Measurements from ENCODE around the gene KIF4A. TPM values are rescaled to one million over a fixed set of nuclear protein-coding genes. Genes with fewer than 3 reads are reported as not detected.
"Not testable (repeated sequence)": the region's sequence is repeated elsewhere in the genome, so short reads cannot be mapped to it uniquely, and the experiment has no call there.

Gene KIF4A
- total and polyA plus RNA-seq, 10 donors, result 0.41 to 6.0 (median 2.3) TPM

DNA sequence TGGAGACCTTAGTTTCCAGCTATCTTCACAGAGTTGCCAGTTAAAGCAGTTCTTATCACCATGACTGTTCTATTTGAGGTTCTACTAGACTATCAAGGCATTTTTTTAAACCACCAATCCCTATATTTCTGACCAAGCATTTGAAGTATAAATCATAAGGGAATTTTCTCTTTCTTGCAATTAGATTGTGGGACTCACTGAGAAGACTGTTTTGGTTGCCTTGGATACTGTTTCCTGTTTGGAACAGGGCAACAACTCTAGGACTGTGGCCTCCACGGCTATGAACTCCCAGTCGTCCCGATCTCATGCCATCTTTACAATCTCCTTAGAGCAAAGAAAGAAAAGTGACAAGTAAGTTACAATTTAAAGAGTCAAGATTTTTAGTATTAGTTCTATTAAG, 11.8 kb downstream of the KIF4A start:
- no peak overlapping the region for H3K4me3 ChIP-seq
- H3K36me3 ChIP-seq, result peaks cover 0 to 5% (median 0%) of the 10 kb centered on the region in 6 donors
- no peak overlapping the region for H3K27ac ChIP-seq
- intact Hi-C loops (cut with DNase I; ENCODE audit: low total_unique reads), result no loop called here
- H3K9me3 ChIP-seq, result no peaks in the 10 kb centered on the region
- DNase-seq, result no peak
- H3K4me1 ChIP-seq, result no peaks in the 10 kb centered on the region
- TF ChIP-seq, protein P1, sequence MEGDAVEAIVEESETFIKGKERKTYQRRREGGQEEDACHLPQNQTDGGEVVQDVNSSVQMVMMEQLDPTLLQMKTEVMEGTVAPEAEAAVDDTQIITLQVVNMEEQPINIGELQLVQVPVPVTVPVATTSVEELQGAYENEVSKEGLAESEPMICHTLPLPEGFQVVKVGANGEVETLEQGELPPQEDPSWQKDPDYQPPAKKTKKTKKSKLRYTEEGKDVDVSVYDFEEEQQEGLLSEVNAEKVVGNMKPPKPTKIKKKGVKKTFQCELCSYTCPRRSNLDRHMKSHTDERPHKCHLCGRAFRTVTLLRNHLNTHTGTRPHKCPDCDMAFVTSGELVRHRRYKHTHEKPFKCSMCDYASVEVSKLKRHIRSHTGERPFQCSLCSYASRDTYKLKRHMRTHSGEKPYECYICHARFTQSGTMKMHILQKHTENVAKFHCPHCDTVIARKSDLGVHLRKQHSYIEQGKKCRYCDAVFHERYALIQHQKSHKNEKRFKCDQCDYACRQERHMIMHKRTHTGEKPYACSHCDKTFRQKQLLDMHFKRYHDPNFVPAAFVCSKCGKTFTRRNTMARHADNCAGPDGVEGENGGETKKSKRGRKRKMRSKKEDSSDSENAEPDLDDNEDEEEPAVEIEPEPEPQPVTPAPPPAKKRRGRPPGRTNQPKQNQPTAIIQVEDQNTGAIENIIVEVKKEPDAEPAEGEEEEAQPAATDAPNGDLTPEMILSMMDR (IDR thresholded peaks at IDR 0.05 in 8 of 11, conservative IDR thresholded peaks at IDR 0.05 in 3 of 11), result no peak
- TF ChIP-seq POLR2AphosphoS5 (IDR thresholded peaks at IDR 0.05) (no peak), POLR2A (IDR thresholded peaks at IDR 0.05) (no peak)
- H3K27me3 ChIP-seq (replicated peaks in 1 of 7), result no peaks in the 10 kb centered on the region
- 52 to 77% (median 53%) methylated on average over 3 of the region's 3 CpGs for WGBS, 5 donors

DNA sequence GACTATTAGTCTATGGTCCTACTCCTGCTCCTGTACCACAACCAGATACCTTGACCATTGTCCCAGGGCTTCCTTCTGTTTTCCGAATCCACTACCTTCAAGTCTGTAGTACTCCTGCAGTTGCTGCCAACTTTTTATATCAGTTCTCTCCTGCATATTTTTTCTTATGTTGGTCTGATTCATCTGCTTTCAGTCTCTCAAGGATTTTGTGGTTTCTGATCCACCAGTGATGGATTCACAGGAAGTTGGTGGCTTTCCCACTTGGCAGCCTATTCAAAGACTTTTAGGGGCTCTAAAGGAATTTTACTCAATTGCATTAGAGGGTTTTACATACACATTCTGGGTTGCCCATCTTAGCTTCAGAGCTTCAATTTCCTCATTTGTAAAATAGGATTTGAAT, 23.6 kb downstream of the KIF4A start:
- H3K27me3 ChIP-seq (replicated peaks in 1 of 7), result no peaks in the 10 kb centered on the region
- H3K4me1 ChIP-seq, result no peaks in the 10 kb centered on the region
- H3K27ac ChIP-seq, result no peak overlapping the region
- DNase-seq, result no peak
- H3K4me3 ChIP-seq, result no peak overlapping the region
- H3K9me3 ChIP-seq, result no peaks in the 10 kb centered on the region
- WGBS, 5 donors, result 80 to 90% (median 82%) methylated on average over 1 of the region's 1 CpG
- peaks cover 0 to 5% (median 0%) of the 10 kb centered on the region in 6 donors for H3K36me3 ChIP-seq
- intact Hi-C loops (cut with DNase I; ENCODE audit: low total_unique reads), result no loop called here
- TF ChIP-seq POLR2A (IDR thresholded peaks at IDR 0.05) (no peak), POLR2AphosphoS5 (IDR thresholded peaks at IDR 0.05) (no peak)
- TF ChIP-seq, protein P1 (IDR thresholded peaks at IDR 0.05 in 8 of 11, conservative IDR thresholded peaks at IDR 0.05 in 3 of 11), result no peak

DNA sequence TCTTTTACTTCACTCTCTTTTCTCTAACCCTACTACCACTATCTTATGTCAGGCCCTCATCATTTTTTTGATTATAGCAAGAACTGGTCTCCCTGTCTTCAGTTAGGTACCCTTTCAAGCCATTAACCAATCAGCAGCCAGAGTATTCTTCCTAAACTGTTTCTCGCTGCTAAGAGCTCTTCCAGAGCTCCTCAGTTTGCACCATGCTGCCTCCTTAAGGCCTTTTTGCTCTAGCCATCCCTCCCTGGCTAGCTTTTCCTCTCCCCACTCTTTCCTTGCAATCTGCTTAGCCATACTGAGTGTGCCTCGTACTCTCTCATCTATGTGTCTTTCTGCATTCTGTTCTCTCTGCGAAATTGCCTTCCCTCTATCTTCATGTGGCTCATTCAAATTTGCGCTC, 32.9 kb downstream of the KIF4A start:
- H3K27me3 ChIP-seq (replicated peaks in 1 of 7), result no peaks in the 10 kb centered on the region
- H3K36me3 ChIP-seq, result no peaks in the 10 kb centered on the region
- intact Hi-C loops (cut with DNase I; ENCODE audit: low total_unique reads), result no loop called here
- no peak for TF ChIP-seq POLR2A (IDR thresholded peaks at IDR 0.05)
- no peak for TF ChIP-seq POLR2AphosphoS5 (IDR thresholded peaks at IDR 0.05)
- TF ChIP-seq, protein P1 (IDR thresholded peaks at IDR 0.05 in 8 of 11, conservative IDR thresholded peaks at IDR 0.05 in 3 of 11), result no peak
- no peak overlapping the region for H3K4me3 ChIP-seq
- no peaks in the 10 kb centered on the region for H3K4me1 ChIP-seq
- 85 to 98% (median 96%) methylated on average over 4 of the region's 4 CpGs for WGBS, 5 donors
- H3K27ac ChIP-seq, result no peak overlapping the region
- DNase-seq, result no peak
- H3K9me3 ChIP-seq, result no peaks in the 10 kb centered on the region

DNA sequence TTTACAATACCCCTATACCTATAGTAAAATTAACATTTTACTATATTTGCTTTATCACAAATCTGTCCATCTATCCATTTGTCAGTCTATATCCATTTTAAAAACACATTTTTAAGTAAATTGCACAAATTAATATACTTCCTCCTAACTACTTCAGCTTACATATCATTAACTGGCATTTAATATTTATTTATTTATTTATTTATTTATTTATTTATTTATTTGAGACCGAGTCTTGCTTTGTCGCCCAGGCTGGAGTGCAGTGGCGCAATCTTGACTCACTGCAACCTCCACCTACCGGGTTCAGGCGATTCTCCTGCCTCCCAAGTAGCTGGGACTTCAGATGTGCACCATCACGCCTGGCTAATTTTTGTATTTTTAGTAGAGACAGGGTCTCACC, 33.7 kb downstream of the KIF4A start:
- 85 to 98% (median 94%) methylated on average over 6 of the region's 6 CpGs for WGBS, 5 donors
- intact Hi-C loops (cut with DNase I; ENCODE audit: low total_unique reads); H3K4me3 ChIP-seq; DNase-seq; H3K27ac ChIP-seq; H3K36me3 ChIP-seq; H3K4me1 ChIP-seq; H3K9me3 ChIP-seq; H3K27me3 ChIP-seq (replicated peaks in 1 of 7): not testable (repeated sequence)

DNA sequence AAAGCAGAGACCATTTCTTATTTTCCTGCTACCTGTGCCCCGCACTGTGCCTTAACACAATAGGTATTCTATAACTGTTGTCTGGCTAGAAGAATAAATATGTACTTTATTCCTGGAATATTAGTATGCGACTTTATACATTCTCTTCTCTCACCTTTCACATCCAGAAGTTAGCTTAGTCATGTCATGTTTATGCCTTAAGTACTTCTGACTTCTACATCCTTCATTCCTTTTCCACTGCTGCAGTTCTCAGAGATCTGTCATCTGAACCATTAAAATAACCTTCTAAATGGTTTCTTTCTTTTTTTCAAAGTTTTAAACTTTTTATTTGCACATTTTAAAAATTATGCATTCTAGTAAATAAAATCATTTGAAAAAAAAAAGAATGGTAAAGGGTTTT, 34.4 kb downstream of the KIF4A start:
- Histone ChIP-seq H3K27ac (no peak overlapping the region), H3K4me3 (no peak overlapping the region), H3K27me3 (replicated peaks in 1 of 7) (no peaks in the 10 kb centered on the region), H3K36me3 (no peaks in the 10 kb centered on the region), H3K4me1 (no peaks in the 10 kb centered on the region), H3K9me3 (no peaks in the 10 kb centered on the region)
- 82 to 100% (median 97%) methylated on average over 2 of the region's 2 CpGs for WGBS, 5 donors
- intact Hi-C loops (cut with DNase I; ENCODE audit: low total_unique reads), result no loop called here
- no peak for DNase-seq
- TF ChIP-seq, protein P1 (IDR thresholded peaks at IDR 0.05 in 8 of 11, conservative IDR thresholded peaks at IDR 0.05 in 3 of 11), result no peak
- no peak for TF ChIP-seq POLR2AphosphoS5 (IDR thresholded peaks at IDR 0.05)
- TF ChIP-seq POLR2A (IDR thresholded peaks at IDR 0.05), result no peak
